Uterus (tissue), 4 donors: Measurements from ENCODE around the gene ANO7. TPM values are rescaled to one million over a fixed set of nuclear protein-coding genes. Genes with fewer than 3 reads are reported as not detected.

ENCODE experiments used
- DNase-seq, 2 donors: peaks; one replicate each; pipeline ENCODE4 v3.0.0-alpha.2; 2019 to 2020
- H3K27ac ChIP-seq, 2 donors: fragments of 200-600 bp; sonication (generic); 1 replicate in 1 of 2; 2 replicates in 1 of 2; pipeline ENCODE4 v1.5.1; 2016 to 2018
- H3K27me3 ChIP-seq, 2 donors: fragments of 200-600 bp; sonication (generic); one replicate each; pipeline ENCODE4 v1.5.1; 2018 to 2019; ENCODE audit warnings: control low read depth in 1 of 2
- H3K36me3 ChIP-seq, 2 donors: fragments of 200-600 bp; sonication (generic); one replicate each; pipeline ENCODE4 v1.5.1; 2019; ENCODE audit warnings: control low read depth in 1 of 2
- H3K4me1 ChIP-seq, 2 donors: fragments of 200-600 bp; sonication (generic); one replicate each; pipeline ENCODE4 v1.5.1; 2018 to 2019; ENCODE audit warnings: control low read depth in 1 of 2
- H3K4me3 ChIP-seq, 2 donors: fragments of 200-600 bp; sonication (generic); 1 replicate in 1 of 2; 2 replicates in 1 of 2; pipeline ENCODE4 v1.5.1; 2018 to 2019; ENCODE audit warnings: mild to moderate bottlenecking in 1 of 2
- H3K9me3 ChIP-seq, 2 donors: fragments of 200-600 bp; sonication (generic); one replicate each; pipeline ENCODE4 v1.5.1; 2019; ENCODE audit warnings: control low read depth in 1 of 2
- POLR2A ChIP-seq, 2 donors: fragments of 450-650 bp; IDR thresholded peaks; one replicate each; pipeline ENCODE4 v1.6.1; 2016; ENCODE audit warnings: antibody characterized with exemption in 2 of 2, mild to moderate bottlenecking in 1 of 2, moderate library complexity in 1 of 2
- intact Hi-C: fragments of 100-400 bp; cut with DNase I; formaldehyde crosslinking; loops from one replicate; pipeline ENCODE4 v1.15.1; 2023; ENCODE audit warnings: low total_unique reads
- total RNA-seq, 4 donors: library from RNA; depleted of rRNA in 3 of 4; stranded (reverse); fragments of >200 nt in 3 of 4; gene quantifications; one replicate each; pipeline versions ENCODE4 v1.1.0 to v1.2.4, GENCODE V29; 2014 to 2023
- TF ChIP-seq, protein P1 (sequence below), 4 experiments: fragments of 200-600 bp in 2 of 4; fragments of 450-650 bp in 2 of 4; sonication (generic) in 2 of 4; IDR thresholded peaks; one replicate each; pipeline ENCODE4 v1.5.1; 2016 to 2019; ENCODE audit warnings: antibody characterized with exemption in 4 of 4, mild to moderate bottlenecking in 2 of 4, moderate library complexity in 1 of 4
- donor health status: DM: yes; HTN: yes; CAD: no.

ANO7 gene, protein sequence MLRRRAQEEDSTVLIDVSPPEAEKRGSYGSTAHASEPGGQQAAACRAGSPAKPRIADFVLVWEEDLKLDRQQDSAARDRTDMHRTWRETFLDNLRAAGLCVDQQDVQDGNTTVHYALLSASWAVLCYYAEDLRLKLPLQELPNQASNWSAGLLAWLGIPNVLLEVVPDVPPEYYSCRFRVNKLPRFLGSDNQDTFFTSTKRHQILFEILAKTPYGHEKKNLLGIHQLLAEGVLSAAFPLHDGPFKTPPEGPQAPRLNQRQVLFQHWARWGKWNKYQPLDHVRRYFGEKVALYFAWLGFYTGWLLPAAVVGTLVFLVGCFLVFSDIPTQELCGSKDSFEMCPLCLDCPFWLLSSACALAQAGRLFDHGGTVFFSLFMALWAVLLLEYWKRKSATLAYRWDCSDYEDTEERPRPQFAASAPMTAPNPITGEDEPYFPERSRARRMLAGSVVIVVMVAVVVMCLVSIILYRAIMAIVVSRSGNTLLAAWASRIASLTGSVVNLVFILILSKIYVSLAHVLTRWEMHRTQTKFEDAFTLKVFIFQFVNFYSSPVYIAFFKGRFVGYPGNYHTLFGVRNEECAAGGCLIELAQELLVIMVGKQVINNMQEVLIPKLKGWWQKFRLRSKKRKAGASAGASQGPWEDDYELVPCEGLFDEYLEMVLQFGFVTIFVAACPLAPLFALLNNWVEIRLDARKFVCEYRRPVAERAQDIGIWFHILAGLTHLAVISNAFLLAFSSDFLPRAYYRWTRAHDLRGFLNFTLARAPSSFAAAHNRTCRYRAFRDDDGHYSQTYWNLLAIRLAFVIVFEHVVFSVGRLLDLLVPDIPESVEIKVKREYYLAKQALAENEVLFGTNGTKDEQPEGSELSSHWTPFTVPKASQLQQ
- 1 to 10 TPM in 1 of 4 donors, under 1 TPM in 2, not detected in 1; under 0.01 to 3.8 (median 0.21) TPM for total RNA-seq

DNA sequence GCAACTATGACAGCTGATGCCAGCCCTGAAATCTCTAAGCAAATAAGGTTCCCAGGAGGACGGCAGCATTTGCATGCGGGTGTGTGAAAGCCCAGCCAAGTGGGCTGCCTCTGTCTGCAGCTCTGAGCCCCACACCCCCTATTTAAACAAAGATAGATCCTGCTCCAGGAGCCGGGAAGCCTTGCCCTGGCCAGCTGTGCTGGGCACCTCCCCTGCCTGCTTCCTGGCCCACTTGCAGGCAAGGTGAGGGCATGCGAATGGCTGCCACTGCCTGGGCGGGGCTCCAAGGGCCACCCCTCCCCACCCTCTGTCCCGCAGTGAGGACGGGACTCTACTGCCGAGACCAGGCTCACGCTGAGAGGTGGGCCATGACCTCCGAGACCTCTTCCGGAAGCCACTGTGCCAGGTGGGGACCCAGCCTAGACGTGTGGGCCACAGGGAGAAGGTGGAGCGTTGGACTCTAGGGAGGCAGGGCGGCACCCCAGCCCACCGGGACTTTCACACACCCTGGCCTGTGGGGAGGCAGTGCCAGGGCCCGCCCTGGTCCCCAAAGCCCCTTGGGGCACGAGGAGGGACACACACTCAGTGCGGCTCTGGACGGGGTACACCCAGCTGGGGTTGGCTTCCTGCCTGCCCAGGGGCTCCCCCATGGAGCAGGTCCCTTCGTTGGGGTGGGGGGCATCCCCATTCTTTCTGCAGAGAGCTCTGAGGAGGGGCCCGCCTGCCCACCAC lies at the start of gene ANO7:
Gene ANO7 (plus strand): TSS at position 317 of the 732 bp plus-strand sequence. CDS start 1,387 bp downstream, outside the sequence.
- Histone ChIP-seq H3K27me3 (no peaks in the 10 kb centered on the region), H3K4me3 (no peak within 1 kb of the TSS), H3K4me1 (no peaks in the 10 kb centered on the region), H3K27ac (no peak within 1 kb of the TSS), H3K36me3 (no peaks in the 10 kb centered on the region), H3K9me3 (no peaks in the 10 kb centered on the region)
- TF ChIP-seq POLR2A (IDR thresholded peaks at IDR 0.05): no peak
- TF ChIP-seq, protein P1, sequence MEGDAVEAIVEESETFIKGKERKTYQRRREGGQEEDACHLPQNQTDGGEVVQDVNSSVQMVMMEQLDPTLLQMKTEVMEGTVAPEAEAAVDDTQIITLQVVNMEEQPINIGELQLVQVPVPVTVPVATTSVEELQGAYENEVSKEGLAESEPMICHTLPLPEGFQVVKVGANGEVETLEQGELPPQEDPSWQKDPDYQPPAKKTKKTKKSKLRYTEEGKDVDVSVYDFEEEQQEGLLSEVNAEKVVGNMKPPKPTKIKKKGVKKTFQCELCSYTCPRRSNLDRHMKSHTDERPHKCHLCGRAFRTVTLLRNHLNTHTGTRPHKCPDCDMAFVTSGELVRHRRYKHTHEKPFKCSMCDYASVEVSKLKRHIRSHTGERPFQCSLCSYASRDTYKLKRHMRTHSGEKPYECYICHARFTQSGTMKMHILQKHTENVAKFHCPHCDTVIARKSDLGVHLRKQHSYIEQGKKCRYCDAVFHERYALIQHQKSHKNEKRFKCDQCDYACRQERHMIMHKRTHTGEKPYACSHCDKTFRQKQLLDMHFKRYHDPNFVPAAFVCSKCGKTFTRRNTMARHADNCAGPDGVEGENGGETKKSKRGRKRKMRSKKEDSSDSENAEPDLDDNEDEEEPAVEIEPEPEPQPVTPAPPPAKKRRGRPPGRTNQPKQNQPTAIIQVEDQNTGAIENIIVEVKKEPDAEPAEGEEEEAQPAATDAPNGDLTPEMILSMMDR (IDR thresholded peaks at IDR 0.05): no peak
- DNase-seq: no peak
- intact Hi-C loops: no loop called here

DNA sequence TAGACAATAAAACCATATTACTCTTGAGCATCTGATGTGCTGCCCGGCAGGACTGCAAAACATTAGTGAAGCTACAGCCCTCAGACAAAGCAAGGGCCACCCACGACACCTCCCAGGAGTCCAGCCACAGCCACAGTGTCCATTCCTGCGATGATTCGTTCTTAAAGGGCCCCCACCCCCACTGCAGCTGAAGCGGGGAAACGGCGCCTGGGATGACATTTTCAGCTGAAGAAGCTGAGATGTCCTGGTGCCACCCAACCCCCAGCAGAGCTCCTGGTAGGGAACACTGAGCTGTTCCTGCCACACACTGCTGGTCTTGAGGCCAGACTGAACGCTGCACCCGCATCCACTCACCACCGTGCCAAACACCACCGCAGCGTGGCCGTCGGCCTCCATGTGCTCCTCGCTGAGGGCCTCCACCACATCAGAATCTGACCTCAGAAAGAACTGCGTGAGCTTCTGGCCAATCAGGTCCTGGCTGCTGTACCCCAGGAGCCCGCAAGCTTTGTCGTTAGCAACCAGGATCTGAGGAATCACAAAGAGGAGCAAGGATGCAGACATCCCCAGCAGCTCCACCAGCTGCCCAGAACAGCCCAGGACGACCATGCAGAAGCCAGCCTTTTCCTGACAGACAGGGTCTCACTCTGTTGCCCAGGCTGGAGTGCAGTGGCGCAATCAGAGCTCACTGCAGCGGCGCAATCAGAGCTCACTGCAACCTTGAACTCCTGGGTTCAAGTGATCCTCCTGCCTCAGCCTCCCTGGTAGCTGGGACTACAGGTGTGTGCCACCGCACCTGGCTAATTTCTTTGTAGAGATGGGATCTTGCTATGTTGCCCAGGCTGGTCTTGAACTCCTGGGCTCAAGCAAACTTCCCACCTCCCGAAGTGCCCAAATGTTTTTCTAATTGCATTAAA lies 48.7 kb upstream of the ANO7 start:
- no peaks in the 10 kb centered on the region for H3K36me3 ChIP-seq
- H3K4me3 ChIP-seq: no peak overlapping the region
- intact Hi-C loops: no loop called here
- no peaks in the 10 kb centered on the region for H3K27me3 ChIP-seq
- DNase-seq: no peak
- H3K4me1 ChIP-seq: no peaks in the 10 kb centered on the region
- no peaks in the 10 kb centered on the region for H3K9me3 ChIP-seq
- TF ChIP-seq, protein P1 (IDR thresholded peaks at IDR 0.05): no peak
- no peak for TF ChIP-seq POLR2A (IDR thresholded peaks at IDR 0.05)
- no peak overlapping the region for H3K27ac ChIP-seq

DNA sequence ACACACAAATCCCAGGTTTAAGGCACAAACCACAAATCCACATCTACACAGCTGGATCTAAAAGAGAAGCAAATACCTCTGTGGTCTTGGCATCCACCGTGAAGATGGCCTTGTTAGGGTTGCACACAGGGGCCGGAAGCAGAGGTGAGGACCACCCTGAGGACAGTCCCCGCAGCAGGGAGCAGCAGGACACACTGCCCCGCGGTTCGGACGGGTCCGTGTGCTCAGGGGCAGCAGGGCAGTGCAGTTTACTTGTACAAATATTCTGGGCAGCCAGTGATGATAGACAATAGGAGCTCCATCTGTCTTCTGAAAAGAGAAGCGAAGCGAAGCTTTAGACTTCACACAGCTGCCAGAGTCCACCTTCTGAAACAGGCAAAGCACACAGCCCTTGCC lies 48.0 kb upstream of the ANO7 start:
- H3K9me3 ChIP-seq: no peaks in the 10 kb centered on the region
- no peaks in the 10 kb centered on the region for H3K27me3 ChIP-seq
- H3K4me1 ChIP-seq: no peaks in the 10 kb centered on the region
- no peaks in the 10 kb centered on the region for H3K36me3 ChIP-seq
- intact Hi-C loops: no loop called here
- no peak for DNase-seq
- H3K4me3 ChIP-seq: no peak overlapping the region
- no peak for TF ChIP-seq POLR2A (IDR thresholded peaks at IDR 0.05)
- TF ChIP-seq, protein P1 (IDR thresholded peaks at IDR 0.05): no peak
- H3K27ac ChIP-seq: no peak overlapping the region

DNA sequence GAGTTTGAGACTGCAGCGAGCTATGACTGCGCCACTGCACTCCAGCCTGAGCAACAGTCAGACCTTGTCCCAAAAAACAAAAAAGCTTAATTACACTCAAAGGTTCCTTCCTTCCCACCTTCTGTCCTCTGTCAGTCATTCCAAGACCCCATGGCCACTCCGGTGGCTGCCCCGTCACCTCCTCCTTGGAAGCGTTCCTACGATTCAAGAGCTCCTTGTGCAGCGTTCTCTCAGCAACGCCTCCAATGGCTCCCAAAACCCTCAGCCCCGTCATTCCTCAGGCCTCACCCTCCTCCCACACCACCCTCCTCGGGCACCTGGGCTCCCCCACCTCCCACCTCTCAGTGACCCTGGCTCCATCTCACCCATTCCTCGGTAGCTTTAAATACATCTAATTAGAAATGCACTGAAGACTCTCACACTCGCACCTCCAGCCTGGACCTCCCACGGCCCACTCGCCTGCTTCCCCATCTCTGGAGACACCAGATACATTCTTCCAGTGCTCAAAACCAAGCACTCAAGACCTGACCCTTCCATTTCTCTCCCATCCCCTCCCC lies 47.2 kb upstream of the ANO7 start:
- DNase-seq: no peak
- Histone ChIP-seq H3K4me3 (no peak overlapping the region), H3K27ac (no peak overlapping the region), H3K27me3 (no peaks in the 10 kb centered on the region), H3K36me3 (no peaks in the 10 kb centered on the region), H3K4me1 (no peaks in the 10 kb centered on the region), H3K9me3 (no peaks in the 10 kb centered on the region)
- TF ChIP-seq, protein P1 (IDR thresholded peaks at IDR 0.05): no peak
- TF ChIP-seq POLR2A (IDR thresholded peaks at IDR 0.05): no peak
- intact Hi-C loops: no loop called here
